SK-N-SH (cell line): ENCODE measurements around the gene FOXM1.
A peak's percentile ranks its signal among the peaks of the same experiment; 100 is the strongest.

Experiments
- CHD2 ChIP-seq: fragments of 150-350 bp; IDR thresholded peaks from 2 replicates; pipeline ENCODE4 v1.6.1; 2018; ENCODE audit warnings: low read length; ENCODE audit not compliant: partially characterized antibody
- EP300 ChIP-seq, 2 experiments: IDR thresholded peaks; 2 replicates each; pipeline versions ENCODE4 v1.4.0 to v1.6.1; 2012; ENCODE audit warnings: borderline replicate concordance in 1 of 2, low read depth in 1 of 2, low read length in 1 of 2
- NFIC ChIP-seq: IDR thresholded peaks from 2 replicates; pipeline ENCODE4 v1.4.0; 2012; ENCODE audit warnings: borderline replicate concordance
- NRF1 ChIP-seq: IDR thresholded peaks from 2 replicates; pipeline ENCODE4 v1.6.1; 2012; ENCODE audit warnings: low read depth, mild to moderate bottlenecking, low read length
- RAD21 ChIP-seq: IDR thresholded peaks from 2 replicates; pipeline ENCODE4 v1.6.1; 2012; ENCODE audit warnings: mild to moderate bottlenecking, low read length
- RCOR1 ChIP-seq: fragments of 150-350 bp; IDR thresholded peaks from 2 replicates; pipeline ENCODE4 v1.6.1; 2017; ENCODE audit warnings: antibody characterized with exemption, low read length
- TCF12 ChIP-seq: IDR thresholded peaks from 2 replicates; pipeline ENCODE4 v1.4.0; 2012
- YY1 ChIP-seq: IDR thresholded peaks from 2 replicates; pipeline ENCODE4 v1.4.0; 2012; ENCODE audit warnings: low read depth, mild to moderate bottlenecking
- TF ChIP-seq, protein P1 (sequence below): fragments of 200-600 bp; sonication (generic); IDR thresholded peaks from 2 replicates; pipeline ENCODE4 v1.6.1; 2017; ENCODE audit warnings: antibody characterized with exemption, mild to moderate bottlenecking, moderate library complexity
- TF ChIP-seq, protein P2 (sequence below): IDR thresholded peaks from 2 replicates; pipeline ENCODE4 v1.6.1; 2012; ENCODE audit warnings: mild to moderate bottlenecking, low read depth, low read length, moderate library complexity

DNA sequence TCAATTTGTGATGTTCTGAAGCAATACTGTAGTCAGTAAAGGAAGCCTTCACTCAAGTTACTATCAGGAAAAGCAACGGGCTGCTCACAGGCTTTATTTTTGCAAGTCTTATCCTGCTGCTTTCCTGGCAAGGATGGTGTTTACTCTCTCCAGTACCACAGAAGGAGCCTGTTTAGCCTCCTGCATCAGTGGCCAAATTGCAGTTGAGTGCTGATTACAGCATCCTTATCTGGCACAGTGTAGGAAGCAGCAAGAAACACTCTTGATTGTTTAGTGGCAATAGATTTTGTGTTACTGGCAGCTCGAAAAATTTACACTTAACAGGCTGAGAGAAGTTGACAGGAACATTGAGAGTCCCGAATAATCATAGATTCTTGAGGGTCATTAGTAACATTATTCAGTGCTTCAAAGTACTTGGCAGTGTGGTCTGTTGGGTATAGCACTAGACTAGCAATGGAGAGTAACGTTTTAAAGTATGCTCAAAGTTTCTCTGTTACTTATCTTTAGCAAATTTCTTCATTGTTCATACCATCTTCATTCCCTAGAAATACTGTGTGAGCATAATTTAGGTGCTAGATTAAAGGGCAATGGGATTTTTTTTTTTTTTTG, 25.4 kb upstream of the FOXM1 start:
- TF ChIP-seq EP300 (IDR thresholded peaks at IDR 0.05; ENCODE audit: borderline replicate concordance in 1 of 2, low read depth in 1 of 2, low read length in 1 of 2) (peak in 1 of 2 experiments; percentile 63; a peak in 1 of 4 replicates), TCF12 (peak; percentile 71), RAD21 (no peak), NFIC (no peak), CHD2 (no peak), YY1 (no peak), RCOR1 (peak; percentile 71), NRF1 (no peak)
- TF ChIP-seq, protein P1, sequence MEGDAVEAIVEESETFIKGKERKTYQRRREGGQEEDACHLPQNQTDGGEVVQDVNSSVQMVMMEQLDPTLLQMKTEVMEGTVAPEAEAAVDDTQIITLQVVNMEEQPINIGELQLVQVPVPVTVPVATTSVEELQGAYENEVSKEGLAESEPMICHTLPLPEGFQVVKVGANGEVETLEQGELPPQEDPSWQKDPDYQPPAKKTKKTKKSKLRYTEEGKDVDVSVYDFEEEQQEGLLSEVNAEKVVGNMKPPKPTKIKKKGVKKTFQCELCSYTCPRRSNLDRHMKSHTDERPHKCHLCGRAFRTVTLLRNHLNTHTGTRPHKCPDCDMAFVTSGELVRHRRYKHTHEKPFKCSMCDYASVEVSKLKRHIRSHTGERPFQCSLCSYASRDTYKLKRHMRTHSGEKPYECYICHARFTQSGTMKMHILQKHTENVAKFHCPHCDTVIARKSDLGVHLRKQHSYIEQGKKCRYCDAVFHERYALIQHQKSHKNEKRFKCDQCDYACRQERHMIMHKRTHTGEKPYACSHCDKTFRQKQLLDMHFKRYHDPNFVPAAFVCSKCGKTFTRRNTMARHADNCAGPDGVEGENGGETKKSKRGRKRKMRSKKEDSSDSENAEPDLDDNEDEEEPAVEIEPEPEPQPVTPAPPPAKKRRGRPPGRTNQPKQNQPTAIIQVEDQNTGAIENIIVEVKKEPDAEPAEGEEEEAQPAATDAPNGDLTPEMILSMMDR, result no peak
- TF ChIP-seq, protein P2, sequence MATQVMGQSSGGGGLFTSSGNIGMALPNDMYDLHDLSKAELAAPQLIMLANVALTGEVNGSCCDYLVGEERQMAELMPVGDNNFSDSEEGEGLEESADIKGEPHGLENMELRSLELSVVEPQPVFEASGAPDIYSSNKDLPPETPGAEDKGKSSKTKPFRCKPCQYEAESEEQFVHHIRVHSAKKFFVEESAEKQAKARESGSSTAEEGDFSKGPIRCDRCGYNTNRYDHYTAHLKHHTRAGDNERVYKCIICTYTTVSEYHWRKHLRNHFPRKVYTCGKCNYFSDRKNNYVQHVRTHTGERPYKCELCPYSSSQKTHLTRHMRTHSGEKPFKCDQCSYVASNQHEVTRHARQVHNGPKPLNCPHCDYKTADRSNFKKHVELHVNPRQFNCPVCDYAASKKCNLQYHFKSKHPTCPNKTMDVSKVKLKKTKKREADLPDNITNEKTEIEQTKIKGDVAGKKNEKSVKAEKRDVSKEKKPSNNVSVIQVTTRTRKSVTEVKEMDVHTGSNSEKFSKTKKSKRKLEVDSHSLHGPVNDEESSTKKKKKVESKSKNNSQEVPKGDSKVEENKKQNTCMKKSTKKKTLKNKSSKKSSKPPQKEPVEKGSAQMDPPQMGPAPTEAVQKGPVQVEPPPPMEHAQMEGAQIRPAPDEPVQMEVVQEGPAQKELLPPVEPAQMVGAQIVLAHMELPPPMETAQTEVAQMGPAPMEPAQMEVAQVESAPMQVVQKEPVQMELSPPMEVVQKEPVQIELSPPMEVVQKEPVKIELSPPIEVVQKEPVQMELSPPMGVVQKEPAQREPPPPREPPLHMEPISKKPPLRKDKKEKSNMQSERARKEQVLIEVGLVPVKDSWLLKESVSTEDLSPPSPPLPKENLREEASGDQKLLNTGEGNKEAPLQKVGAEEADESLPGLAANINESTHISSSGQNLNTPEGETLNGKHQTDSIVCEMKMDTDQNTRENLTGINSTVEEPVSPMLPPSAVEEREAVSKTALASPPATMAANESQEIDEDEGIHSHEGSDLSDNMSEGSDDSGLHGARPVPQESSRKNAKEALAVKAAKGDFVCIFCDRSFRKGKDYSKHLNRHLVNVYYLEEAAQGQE, result no peak
